Inferior parietal cortex (tissue), 1 donor: ENCODE measurements around the gene AKAP13.

Experiments
- DNase-seq: peaks from one replicate; pipeline ENCODE4 v3.0.0-alpha.2; 2016; ENCODE audit errors: extremely low spot score

AKAP13 gene

DNA sequence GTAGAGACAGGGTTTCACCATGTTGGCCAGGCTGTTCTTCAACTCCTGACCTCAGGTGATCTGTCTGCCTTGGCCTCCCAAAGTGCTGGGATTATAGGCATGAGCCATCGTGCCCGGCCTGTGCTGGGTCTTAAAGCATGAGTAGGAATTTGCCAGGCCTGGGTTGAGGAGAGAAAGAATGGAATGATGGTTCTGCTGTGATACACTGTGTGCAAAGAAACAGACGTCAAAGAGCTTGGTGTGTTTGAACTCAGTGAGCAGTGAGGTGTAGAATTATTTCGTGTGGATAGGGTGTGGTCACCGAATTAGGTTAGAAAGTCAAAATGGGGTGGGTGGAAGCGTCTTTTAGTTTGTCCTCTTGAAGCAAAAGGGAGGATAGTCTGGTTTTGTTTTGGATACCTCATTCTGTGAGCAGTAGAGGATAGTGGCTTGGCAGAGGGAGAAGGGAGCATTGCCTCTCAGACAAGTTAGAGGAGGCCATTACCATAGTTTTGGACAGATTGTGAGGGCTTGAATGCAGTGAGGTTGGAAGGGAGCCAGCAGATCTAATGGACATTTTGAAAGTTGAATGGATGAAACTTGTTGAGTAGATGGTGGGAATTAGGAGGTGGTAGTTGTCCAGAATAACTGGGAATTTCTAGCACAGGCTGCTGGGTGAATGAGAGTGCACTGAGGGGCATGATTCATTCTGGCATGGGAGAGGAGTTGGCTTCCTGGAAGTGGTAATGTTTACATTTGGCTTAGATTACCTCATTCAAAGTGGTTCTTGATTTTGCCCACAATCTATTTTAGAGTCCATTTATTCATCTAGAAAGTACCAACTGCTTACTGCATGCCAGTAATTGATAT is 27.2 kb downstream of the AKAP13 start:
- no peak for DNase-seq

DNA sequence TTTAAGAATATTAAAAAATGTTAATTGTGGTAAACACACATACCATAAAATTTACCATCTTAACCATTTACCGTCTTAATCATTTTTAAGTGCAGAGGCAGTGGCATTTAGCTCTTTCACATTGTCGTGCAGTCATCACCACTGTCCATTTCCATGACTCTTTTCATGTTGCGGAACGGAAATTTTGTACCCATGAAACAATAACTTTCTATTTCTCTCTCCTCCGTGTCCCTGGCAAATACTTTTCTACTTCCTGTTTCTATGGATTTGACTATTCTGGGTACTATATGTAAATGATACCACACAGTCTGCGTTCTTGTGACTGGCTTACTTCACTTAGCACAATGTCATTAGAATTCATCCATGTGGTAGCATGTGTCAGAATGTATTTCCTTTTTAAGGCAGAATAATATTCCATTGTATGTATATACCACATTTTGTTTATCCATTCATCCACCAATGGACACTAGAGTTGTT is 27.9 kb downstream of the AKAP13 start:
- DNase-seq, result no peak

GRCh38 chr15:85412066-85412465 is 31.7 kb downstream of the AKAP13 start:
- no peak for DNase-seq

DNA sequence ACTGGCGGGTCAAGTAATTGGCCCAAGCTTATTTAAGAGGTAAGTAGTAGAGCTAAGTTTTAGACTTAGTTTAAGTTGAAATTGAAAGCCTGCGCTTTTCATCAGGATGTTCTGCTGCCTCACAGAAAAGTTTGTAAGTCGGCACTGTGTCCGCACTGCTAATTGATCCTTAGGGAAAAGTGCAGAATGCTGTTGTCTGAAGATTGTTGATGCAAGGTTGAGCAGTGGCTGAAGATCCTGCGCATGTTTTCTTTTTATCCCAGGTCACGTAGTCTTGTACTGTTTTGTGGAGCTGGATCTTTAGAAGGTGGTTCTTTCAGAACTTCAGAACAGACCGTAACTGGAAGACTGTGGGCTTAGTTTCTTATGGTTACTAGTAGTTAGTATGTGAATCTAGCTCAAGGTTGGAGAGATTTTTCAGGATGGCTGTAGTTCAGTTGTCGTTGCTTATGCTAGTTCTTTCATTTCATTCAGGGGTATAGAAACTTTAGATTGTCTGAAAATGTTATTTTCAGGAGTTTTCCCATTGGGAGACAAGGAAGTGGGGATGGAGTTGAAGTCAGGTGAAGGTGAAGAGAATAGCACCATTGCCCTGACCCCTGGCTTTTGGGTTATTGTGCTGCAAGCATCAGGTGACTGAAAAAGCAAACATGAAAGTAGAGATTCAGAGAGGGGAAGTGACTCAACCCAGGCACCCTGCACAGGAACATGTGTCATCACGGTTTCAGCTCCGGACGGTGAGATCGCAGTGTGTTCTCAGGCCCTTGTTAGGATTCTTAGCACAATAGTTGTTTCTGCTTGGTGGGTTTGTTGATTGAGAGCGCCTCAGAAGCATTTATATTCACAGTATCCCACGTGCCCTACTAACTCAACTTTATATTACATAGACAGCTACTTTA is 32.8 kb downstream of the AKAP13 start:
- no peak for DNase-seq

GRCh38 chr15:85414037-85414436 is 33.6 kb downstream of the AKAP13 start:
- no peak for DNase-seq

- no peak for DNase-seq
Observed at GRCh38 chr15:85414495-85414894, 34.1 kb downstream of the AKAP13 start.

DNA sequence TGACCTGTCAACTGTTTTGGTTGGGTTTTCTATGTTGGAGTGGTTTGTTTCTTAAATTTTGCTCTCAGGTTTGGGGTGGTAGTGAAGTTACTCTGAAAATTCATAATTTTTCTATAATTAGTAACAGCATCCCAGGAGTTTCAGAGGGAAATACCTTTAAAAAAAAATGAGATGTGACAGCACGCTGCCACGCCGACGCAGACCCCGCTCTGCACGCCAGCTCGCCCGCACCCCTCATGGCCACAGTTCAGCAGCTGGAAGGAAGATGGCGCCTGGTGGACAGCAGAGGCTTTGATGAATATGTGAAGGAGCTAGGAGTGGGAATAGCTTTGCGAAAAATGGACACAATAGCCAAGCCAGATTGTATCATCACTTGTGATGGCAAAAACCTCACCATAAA is 34.6 kb downstream of the AKAP13 start:
- no peak for DNase-seq

GRCh38 chr15:85415783-85416182 is 35.4 kb downstream of the AKAP13 start:
- no peak for DNase-seq

- DNase-seq, result no peak
Observed at GRCh38 chr15:85417276-85417675, 36.9 kb downstream of the AKAP13 start.

- DNase-seq, result no peak
Observed at GRCh38 chr15:85419161-85419560, 38.8 kb downstream of the AKAP13 start.

- no peak for DNase-seq
Observed at GRCh38 chr15:85421116-85421925, 40.9 kb downstream of the AKAP13 start.

- DNase-seq, result no peak
Observed at GRCh38 chr15:85422607-85423006, 42.2 kb downstream of the AKAP13 start.

DNA sequence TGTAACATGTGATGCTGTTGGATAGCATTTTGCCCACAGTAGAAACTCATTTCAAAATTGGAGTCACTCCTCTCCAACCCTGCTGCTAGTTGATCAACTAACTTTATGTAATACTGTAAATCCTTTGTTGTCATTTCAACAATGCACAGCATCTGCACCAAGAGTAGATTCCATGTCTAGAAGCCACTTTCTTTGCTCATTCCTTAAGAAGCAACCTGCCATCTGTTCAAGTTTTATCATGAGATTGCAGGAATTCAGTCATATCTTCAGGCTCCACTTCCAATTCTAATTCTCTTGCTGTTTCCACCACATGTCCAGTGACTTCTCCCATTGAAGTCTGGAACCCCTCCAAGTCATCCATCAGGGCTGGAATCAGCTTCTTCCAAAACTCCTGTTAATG is 42.9 kb downstream of the AKAP13 start:
- no peak for DNase-seq

- no peak for DNase-seq
Observed at GRCh38 chr15:85424154-85424553, 43.8 kb downstream of the AKAP13 start.

DNA sequence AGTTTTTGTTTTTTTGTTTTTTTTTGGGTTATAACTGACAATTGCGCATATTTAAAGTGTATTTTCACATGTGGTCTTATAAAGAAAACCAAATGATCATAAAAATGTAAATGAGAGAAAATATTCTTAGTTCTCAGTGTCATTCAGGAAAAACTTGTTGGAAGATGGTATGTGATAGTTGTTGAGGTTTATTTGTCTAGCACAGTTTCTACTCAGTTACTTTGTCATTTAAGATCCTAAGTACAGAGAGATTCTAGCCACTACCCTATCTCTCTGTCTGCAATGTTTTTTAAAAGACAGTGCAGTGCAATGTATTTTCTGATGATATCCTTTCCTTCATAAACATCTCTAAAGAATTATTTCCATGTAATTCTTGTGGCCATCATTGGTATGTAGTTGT is 46.1 kb downstream of the AKAP13 start:
- DNase-seq, result no peak

GRCh38 chr15:85427286-85428028 is 47.1 kb downstream of the AKAP13 start:
- no peak for DNase-seq

- DNase-seq, result no peak
Observed at GRCh38 chr15:85429522-85429921, 49.1 kb downstream of the AKAP13 start.

DNA sequence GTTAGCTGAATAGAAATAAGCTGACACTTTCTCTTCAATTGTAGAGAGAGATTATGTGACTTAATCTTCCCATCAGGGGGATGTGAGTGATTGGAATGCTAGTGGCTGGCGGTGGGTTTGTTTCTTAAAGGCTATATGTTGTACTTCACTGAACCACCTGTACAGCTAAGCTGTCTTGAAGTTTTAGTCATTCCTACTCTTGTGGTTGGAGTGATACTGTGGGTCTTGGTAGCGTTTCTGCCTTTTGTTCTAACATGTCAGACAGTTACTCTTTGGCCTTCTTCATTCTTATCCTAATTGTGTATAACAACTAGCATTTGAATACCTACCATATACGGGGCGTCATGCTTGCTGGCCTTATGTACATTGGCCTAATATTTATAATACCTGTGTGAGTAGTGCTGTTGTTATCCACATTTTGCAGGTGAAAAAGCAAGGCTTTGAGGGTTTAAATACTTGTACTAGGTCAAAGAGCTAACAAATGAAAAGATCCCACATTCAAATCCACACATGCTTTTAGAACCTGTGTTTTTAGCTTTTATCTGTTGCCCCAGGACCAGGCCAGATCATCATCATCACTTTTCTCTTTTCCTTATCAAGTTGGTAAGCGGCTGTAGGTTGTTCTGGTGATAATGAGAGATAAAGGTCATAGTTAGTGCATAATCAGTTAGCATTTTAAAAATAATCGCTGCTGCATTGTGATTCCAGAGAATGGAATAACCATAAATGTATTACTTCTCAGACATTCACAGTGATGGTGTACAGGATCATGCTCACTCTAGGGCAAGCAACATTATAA is 50.2 kb downstream of the AKAP13 start:
- no peak for DNase-seq

- DNase-seq, result no peak
Observed at GRCh38 chr15:85439996-85440395, 59.6 kb downstream of the AKAP13 start.

DNA sequence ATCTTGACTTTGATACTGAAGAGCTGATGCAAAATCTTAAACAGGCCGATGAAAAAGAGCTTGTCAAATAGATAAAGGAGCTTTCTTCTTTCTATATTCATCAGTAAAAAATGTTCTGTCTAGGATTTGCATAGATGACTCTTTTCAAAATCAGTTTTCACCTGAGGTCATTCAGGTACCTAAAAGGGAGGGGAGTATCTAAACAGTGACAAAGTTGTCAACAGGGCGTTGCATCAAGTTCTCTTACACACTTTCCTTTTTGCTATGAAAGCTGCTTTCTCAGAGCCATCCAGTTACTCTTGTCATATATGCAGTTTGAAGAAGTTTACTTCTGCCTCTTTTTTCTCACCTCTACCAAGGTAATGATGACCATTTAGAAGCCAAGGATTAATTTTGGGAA is 60.0 kb downstream of the AKAP13 start:
- no peak for DNase-seq
